K562 (cell line): Measurements from ENCODE around the gene PPIAL4G. TPM values are rescaled to one million over a fixed set of nuclear protein-coding genes. Genes with fewer than 3 reads are reported as not detected.
"Not testable (repeated sequence)": the region's sequence is repeated elsewhere in the genome, so short reads cannot be mapped to it uniquely, and the experiment has no call there.

Source experiments
- LCOR ChIP-seq: sonication (generic); formaldehyde crosslinking; IDR thresholded peaks from 2 replicates; pipeline ENCODE4 v1.8.0; 2022; ENCODE audit warnings: mild to moderate bottlenecking, missing genetic modification reagents
- NFXL1 ChIP-seq: fragments of 450-650 bp; formaldehyde crosslinking; IDR thresholded peaks from 2 replicates; pipeline ENCODE4 v1.4.0; 2021; ENCODE audit warnings: mild to moderate bottlenecking
- SMAD4 ChIP-seq: fragments of 250-450 bp; sonication (Bioruptor Pico); conservative IDR thresholded peaks from 2 replicates; pipeline ENCODE4 v1.8.0; 2021; ENCODE audit warnings: inconsistent platforms, mild to moderate bottlenecking, moderate library complexity
- SNIP1 ChIP-seq: fragments of 450-650 bp; IDR thresholded peaks from 2 replicates; pipeline ENCODE4 v1.7.1; 2017; ENCODE audit warnings: low read depth, mild to moderate bottlenecking
- TGIF2 ChIP-seq: sonication (generic); formaldehyde crosslinking; IDR thresholded peaks from 2 replicates; pipeline ENCODE4 v1.8.1; 2022; ENCODE audit warnings: mild to moderate bottlenecking, missing genetic modification reagents, moderate library complexity
- ZNF311 ChIP-seq: fragments of 250-450 bp; sonication (Bioruptor Pico); IDR thresholded peaks from 2 replicates; pipeline ENCODE4 v1.4.0; 2020; ENCODE audit warnings: mild to moderate bottlenecking, moderate library complexity
- ZNF551 ChIP-seq: fragments of 250-450 bp; sonication (Bioruptor Pico); IDR thresholded peaks from 2 replicates; pipeline ENCODE4 v1.5.0; 2021; ENCODE audit warnings: mild to moderate bottlenecking, moderate library complexity
- polyA plus RNA-seq, 8 experiments: library from polyadenylated mRNA; depleted of rRNA in 4 of 8; stranded (reverse) in 5 of 8; unstranded in 3 of 8; fragments of >200 nt; fragmentation: Nextera tagmentation in 2 of 8; fragmentation: Illumina TruSeq in 1 of 8; extraction: Ambion mirVana in 2 of 8; extraction: Trizol in 1 of 8; gene quantifications; 2 replicates each; pipeline versions ENCODE4 v1.2.1 to v1.2.3, GENCODE V29; 2011 to 2014; ENCODE audit warnings: inconsistent platforms in 1 of 8, missing spikeins in 1 of 8
- total RNA-seq, 7 experiments: library from RNA; depleted of rRNA in 6 of 7; stranded (reverse); fragments of >200 nt in 6 of 7; fragmentation: Illumina TruSeq in 2 of 7; extraction: Trizol in 2 of 7; gene quantifications; 2 replicates each; pipeline versions ENCODE4 v1.2.1 to v1.2.3, GENCODE V29; 2011 to 2021; ENCODE audit warnings: low replicate concordance in 1 of 7
- TF ChIP-seq, protein P1 (sequence below), 2 experiments: fragments of 450-650 bp in 1 of 2; sonication (generic) in 1 of 2; formaldehyde crosslinking in 1 of 2; IDR thresholded peaks; 2 replicates each; pipeline versions ENCODE4 v1.7.1 to v1.9.0; 2016 to 2022; ENCODE audit warnings: inconsistent platforms in 1 of 2, mild to moderate bottlenecking in 1 of 2, missing genetic modification reagents in 1 of 2
- TF ChIP-seq, protein P2 (sequence below): fragments of 150-350 bp; conservative IDR thresholded peaks from 2 replicates; pipeline ENCODE4 v1.6.1; 2014; ENCODE audit warnings: low read length

Gene PPIAL4G
- total and polyA plus RNA-seq, 9 of the 15 experiments (the other 6 are each of a cell fraction or from before 2014, with no cell fraction given), result not detected

DNA sequence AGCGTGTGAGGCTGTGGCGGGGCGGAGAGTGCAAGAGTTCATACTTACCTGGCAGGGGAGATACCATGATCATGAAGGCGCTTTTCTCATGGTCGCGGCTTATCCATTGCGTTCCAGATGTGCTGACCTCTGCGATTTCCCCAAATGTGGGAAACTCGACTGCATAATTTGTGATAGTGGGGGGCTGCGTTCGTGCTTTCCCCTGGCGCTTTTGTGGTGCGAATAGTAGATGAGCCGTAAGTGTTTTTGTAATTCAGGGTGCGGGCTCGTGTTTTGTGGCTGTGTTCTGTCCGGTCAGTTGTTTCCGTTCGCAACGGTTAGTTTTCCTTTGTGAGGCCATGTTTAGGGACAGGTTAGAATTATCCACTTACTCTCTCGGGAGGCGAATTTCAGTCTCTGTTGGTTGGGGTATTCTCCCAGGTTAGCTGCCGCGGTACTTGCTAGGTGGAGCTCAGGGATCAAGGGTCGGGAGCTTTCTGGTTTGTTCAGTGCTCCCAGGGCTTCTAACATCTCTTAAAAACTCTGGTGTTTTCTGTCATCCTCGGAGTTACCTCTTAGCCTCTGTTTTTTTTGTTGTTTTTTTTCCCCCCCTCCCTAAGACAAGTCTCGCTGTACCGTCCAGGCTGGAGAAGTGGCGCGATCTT, 39.6 kb upstream of the PPIAL4G start (continued):
- TF ChIP-seq, protein P1, sequence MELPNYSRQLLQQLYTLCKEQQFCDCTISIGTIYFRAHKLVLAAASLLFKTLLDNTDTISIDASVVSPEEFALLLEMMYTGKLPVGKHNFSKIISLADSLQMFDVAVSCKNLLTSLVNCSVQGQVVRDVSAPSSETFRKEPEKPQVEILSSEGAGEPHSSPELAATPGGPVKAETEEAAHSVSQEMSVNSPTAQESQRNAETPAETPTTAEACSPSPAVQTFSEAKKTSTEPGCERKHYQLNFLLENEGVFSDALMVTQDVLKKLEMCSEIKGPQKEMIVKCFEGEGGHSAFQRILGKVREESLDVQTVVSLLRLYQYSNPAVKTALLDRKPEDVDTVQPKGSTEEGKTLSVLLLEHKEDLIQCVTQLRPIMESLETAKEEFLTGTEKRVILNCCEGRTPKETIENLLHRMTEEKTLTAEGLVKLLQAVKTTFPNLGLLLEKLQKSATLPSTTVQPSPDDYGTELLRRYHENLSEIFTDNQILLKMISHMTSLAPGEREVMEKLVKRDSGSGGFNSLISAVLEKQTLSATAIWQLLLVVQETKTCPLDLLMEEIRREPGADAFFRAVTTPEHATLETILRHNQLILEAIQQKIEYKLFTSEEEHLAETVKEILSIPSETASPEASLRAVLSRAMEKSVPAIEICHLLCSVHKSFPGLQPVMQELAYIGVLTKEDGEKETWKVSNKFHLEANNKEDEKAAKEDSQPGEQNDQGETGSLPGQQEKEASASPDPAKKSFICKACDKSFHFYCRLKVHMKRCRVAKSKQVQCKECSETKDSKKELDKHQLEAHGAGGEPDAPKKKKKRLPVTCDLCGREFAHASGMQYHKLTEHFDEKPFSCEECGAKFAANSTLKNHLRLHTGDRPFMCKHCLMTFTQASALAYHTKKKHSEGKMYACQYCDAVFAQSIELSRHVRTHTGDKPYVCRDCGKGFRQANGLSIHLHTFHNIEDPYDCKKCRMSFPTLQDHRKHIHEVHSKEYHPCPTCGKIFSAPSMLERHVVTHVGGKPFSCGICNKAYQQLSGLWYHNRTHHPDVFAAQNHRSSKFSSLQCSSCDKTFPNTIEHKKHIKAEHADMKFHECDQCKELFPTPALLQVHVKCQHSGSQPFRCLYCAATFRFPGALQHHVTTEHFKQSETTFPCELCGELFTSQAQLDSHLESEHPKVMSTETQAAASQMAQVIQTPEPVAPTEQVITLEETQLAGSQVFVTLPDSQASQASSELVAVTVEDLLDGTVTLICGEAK (IDR thresholded peaks at IDR 0.05), result peak; percentile 36; the same call in 1 of the 2 replicates
- TF ChIP-seq, protein P1 (CRISPR knock-in tag; IDR thresholded peaks at IDR 0.05), result not testable (repeated sequence)
- TF ChIP-seq TGIF2 (peak; percentile 94), ZNF551 (CRISPR knock-in tag) (peak; percentile 98), LCOR (CRISPR knock-in tag) (peak; percentile 98), SMAD4 (CRISPR knock-in tag) (peak; percentile 76), NFXL1 (CRISPR knock-in tag) (peak; percentile 99), ZNF311 (CRISPR knock-in tag) (peak; percentile 65), SNIP1 (peak; percentile 71)
- TF ChIP-seq, protein P2, sequence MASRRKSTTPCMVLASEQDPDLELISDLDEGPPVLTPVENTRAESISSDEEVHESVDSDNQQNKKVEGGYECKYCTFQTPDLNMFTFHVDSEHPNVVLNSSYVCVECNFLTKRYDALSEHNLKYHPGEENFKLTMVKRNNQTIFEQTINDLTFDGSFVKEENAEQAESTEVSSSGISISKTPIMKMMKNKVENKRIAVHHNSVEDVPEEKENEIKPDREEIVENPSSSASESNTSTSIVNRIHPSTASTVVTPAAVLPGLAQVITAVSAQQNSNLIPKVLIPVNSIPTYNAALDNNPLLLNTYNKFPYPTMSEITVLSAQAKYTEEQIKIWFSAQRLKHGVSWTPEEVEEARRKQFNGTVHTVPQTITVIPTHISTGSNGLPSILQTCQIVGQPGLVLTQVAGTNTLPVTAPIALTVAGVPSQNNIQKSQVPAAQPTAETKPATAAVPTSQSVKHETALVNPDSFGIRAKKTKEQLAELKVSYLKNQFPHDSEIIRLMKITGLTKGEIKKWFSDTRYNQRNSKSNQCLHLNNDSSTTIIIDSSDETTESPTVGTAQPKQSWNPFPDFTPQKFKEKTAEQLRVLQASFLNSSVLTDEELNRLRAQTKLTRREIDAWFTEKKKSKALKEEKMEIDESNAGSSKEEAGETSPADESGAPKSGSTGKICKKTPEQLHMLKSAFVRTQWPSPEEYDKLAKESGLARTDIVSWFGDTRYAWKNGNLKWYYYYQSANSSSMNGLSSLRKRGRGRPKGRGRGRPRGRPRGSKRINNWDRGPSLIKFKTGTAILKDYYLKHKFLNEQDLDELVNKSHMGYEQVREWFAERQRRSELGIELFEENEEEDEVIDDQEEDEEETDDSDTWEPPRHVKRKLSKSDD, result peak; percentile 95
